H1 (cell line): ENCODE measurements around the gene SRRM5. TPM values are rescaled to one million over a fixed set of nuclear protein-coding genes. Genes with fewer than 3 reads are reported as not detected.

Experiments used
- CTCF ChIA-PET: fragments of 300-600 bp; sonication (Branson Sonifier 250); formaldehyde crosslinking; loops from one replicate; lab custom pipeline; 2021; ENCODE audit not compliant: partially characterized antibody; lab: Charles Lee
- POLR2A ChIA-PET: fragments of 300-600 bp; sonication (Branson Sonifier 250); formaldehyde crosslinking; loops from one replicate; lab custom pipeline; 2021; ENCODE audit warnings: inconsistent platforms; ENCODE audit not compliant: partially characterized antibody; lab: Charles Lee
- DNase-seq, 2 experiments: peaks; one replicate each; pipeline versions ENCODE4 v3.0.0 to v3.0.0-alpha.2; 2010 to 2022; ENCODE audit warnings: low spot score in 2 of 2, low read depth in 1 of 2, mixed read lengths in 1 of 2
- FAIRE-seq: peaks from 2 replicates; lab custom pipeline; 2011; peaks lifted over from hg19 to GRCh38; lab: Jason Lieb, UNC
- H2AFZ ChIP-seq: 2 replicates; pipeline ENCODE4 v1.8.1; 2012; ENCODE audit warnings: low read length, inconsistent platforms
- H2AK5ac ChIP-seq: 2 replicates; pipeline ENCODE4 v1.6.1; 2013; ENCODE audit warnings: low read depth, low read length
- H2BK120ac ChIP-seq: replicated peaks from 2 replicates; pipeline ENCODE3; 2013; ENCODE audit warnings: low read depth, low read length, inconsistent platforms
- H2BK12ac ChIP-seq: 2 replicates; pipeline ENCODE4 v1.6.1; 2013; ENCODE audit warnings: low read depth, low read length
- H2BK15ac ChIP-seq: 2 replicates; pipeline ENCODE4 v1.6.1; 2013; ENCODE audit warnings: low read length
- H2BK20ac ChIP-seq: 2 replicates; pipeline ENCODE4 v1.6.1; 2013; ENCODE audit warnings: low read length
- H2BK5ac ChIP-seq: 2 replicates; pipeline ENCODE4 v1.6.1; 2013; ENCODE audit warnings: low read depth, low read length
- H3K14ac ChIP-seq: 2 replicates; pipeline ENCODE4 v1.6.1; 2013; ENCODE audit warnings: inconsistent platforms; ENCODE audit not compliant: insufficient read length
- H3K18ac ChIP-seq: 2 replicates; pipeline ENCODE4 v1.6.1; 2013; ENCODE audit warnings: low read length; ENCODE audit errors: extremely low read depth
- H3K23ac ChIP-seq: 2 replicates; pipeline ENCODE4 v1.6.1; 2013; ENCODE audit warnings: inconsistent platforms; ENCODE audit not compliant: insufficient read length
- H3K23me2 ChIP-seq: 2 replicates; pipeline ENCODE4 v1.6.1; 2013; ENCODE audit warnings: low read depth, low read length
- H3K27ac ChIP-seq: 2 replicates; pipeline ENCODE4 v1.6.1; 2011; ENCODE audit warnings: low read depth, low read length, inconsistent platforms
- H3K27me3 ChIP-seq, 4 experiments: replicated peaks in 1 of 4; 1 replicate in 1 of 4; 2 replicates in 3 of 4; pipeline versions ENCODE4 v1.6.1 to v1.8.1; 2011 to 2013; ENCODE audit warnings: low read length in 3 of 4, mild to moderate bottlenecking in 3 of 4, inconsistent platforms in 2 of 4, mixed read lengths in 2 of 4, moderate library complexity in 1 of 4; ENCODE audit not compliant: control insufficient read depth in 3 of 4, insufficient read depth in 3 of 4; ENCODE audit errors: extremely low read depth in 1 of 4
- H3K36me3 ChIP-seq, 4 experiments: 2 replicates each; pipeline versions ENCODE4 v1.6.1 to v1.8.1; 2011 to 2013; ENCODE audit warnings: mild to moderate bottlenecking in 4 of 4, low read length in 3 of 4, moderate library complexity in 2 of 4, control low read depth in 1 of 4, inconsistent platforms in 1 of 4; ENCODE audit not compliant: insufficient read depth in 4 of 4, control insufficient read depth in 2 of 4
- H3K4ac ChIP-seq: replicated peaks from 2 replicates; pipeline ENCODE3; 2013; ENCODE audit warnings: low read length, low read depth, mixed read lengths, inconsistent platforms; ENCODE audit not compliant: insufficient read length
- H3K4me1 ChIP-seq, 4 experiments: replicated peaks in 1 of 4; 1 replicate in 1 of 4; 2 replicates in 3 of 4; pipeline versions ENCODE4 v1.6.1 to v1.8.1; 2011 to 2013; ENCODE audit warnings: low read length in 3 of 4, inconsistent platforms in 2 of 4, mixed read lengths in 1 of 4; ENCODE audit not compliant: insufficient read depth in 4 of 4, control insufficient read depth in 3 of 4
- H3K4me2 ChIP-seq, 2 experiments: 2 replicates each; pipeline versions ENCODE4 v1.6.1 to v1.8.1; 2011 to 2013; ENCODE audit warnings: low read depth in 2 of 2, low read length in 2 of 2, control low read depth in 1 of 2, inconsistent platforms in 1 of 2, mild to moderate bottlenecking in 1 of 2; ENCODE audit not compliant: insufficient read depth in 1 of 2
- H3K4me3 ChIP-seq, 4 experiments: fragments of 200-600, 300-600 bp in 1 of 4; sonication (generic), shearing (Covaris generic), sonication (Bioruptor Twin) in 1 of 4; 2 replicates each; pipeline versions ENCODE4 v1.5.1 to v1.8.1; 2011 to 2016; ENCODE audit warnings: low read length in 4 of 4, low read depth in 3 of 4, control low read depth in 2 of 4, inconsistent platforms in 2 of 4, mild to moderate bottlenecking in 2 of 4, mixed read lengths in 1 of 4, moderate library complexity in 1 of 4; ENCODE audit not compliant: insufficient read depth in 2 of 4; ENCODE audit errors: extremely low read depth in 1 of 4
- H3K56ac ChIP-seq: replicated peaks from 2 replicates; pipeline ENCODE3; 2013; ENCODE audit warnings: low read depth, mild to moderate bottlenecking, mixed read lengths, low read length, inconsistent platforms; ENCODE audit not compliant: insufficient read length
- H3K79me1 ChIP-seq: 2 replicates; pipeline ENCODE4 v1.6.1; 2013; ENCODE audit warnings: low read depth, low read length, control low read depth
- H3K79me2 ChIP-seq, 2 experiments: 2 replicates each; pipeline versions ENCODE4 v1.6.1 to v1.8.1; 2012 to 2013; ENCODE audit warnings: low read length in 2 of 2, mild to moderate bottlenecking in 2 of 2, inconsistent platforms in 1 of 2; ENCODE audit not compliant: insufficient read depth in 2 of 2, control insufficient read depth in 1 of 2
- H3K9ac ChIP-seq, 4 experiments: replicated peaks in 1 of 4; 1 replicate in 1 of 4; 2 replicates in 3 of 4; pipeline versions ENCODE4 v1.6.1 to v1.8.1; 2011 to 2013; ENCODE audit warnings: low read depth in 3 of 4, low read length in 3 of 4, control low read depth in 2 of 4, mild to moderate bottlenecking in 2 of 4, moderate library complexity in 2 of 4, inconsistent platforms in 1 of 4; ENCODE audit errors: extremely low read depth in 1 of 4
- H3K9me3 ChIP-seq, 2 experiments: 2 replicates each; pipeline versions ENCODE4 v1.6.1 to v1.8.1; 2012 to 2013; ENCODE audit warnings: mild to moderate bottlenecking in 2 of 2, moderate library complexity in 2 of 2, control low read depth in 1 of 2, inconsistent platforms in 1 of 2, low read depth in 1 of 2, low read length in 1 of 2, mixed read lengths in 1 of 2; ENCODE audit not compliant: insufficient read depth in 2 of 2
- H4K20me1 ChIP-seq, 2 experiments: replicated peaks in 1 of 2; 2 replicates each; pipeline versions ENCODE3 to v1.8.1; 2011 to 2013; ENCODE audit warnings: inconsistent platforms in 2 of 2, low read length in 2 of 2, mild to moderate bottlenecking in 1 of 2; ENCODE audit not compliant: insufficient read depth in 2 of 2, control insufficient read depth in 1 of 2
- H4K5ac ChIP-seq: 2 replicates; pipeline ENCODE4 v1.6.1; 2013; ENCODE audit warnings: low read length, low read depth, mixed read lengths, inconsistent platforms; ENCODE audit not compliant: insufficient read length
- H4K8ac ChIP-seq: 2 replicates; pipeline ENCODE4 v1.8.0; 2013; ENCODE audit warnings: mild to moderate bottlenecking, moderate library complexity, low read length, inconsistent platforms; ENCODE audit not compliant: insufficient read depth; ENCODE audit errors: extremely low read depth
- H4K91ac ChIP-seq: replicated peaks from 2 replicates; pipeline ENCODE3; 2013; ENCODE audit warnings: low read length, mixed read lengths, inconsistent platforms; ENCODE audit not compliant: insufficient read length
- BCL11A ChIP-seq, 2 experiments: IDR thresholded peaks; one replicate each; pipeline ENCODE4 v1.6.1; 2011; ENCODE audit warnings: low read depth in 2 of 2, low read length in 2 of 2, mild to moderate bottlenecking in 2 of 2
- CBX8 ChIP-seq: fragments of 300-800, 300-1000 bp; sonication (generic); IDR thresholded peaks from 2 replicates; pipeline ENCODE4 v1.7.1; 2016; ENCODE audit warnings: low read depth, low read length, borderline replicate concordance
- CEBPB ChIP-seq: IDR thresholded peaks from 2 replicates; pipeline ENCODE4 v1.6.1; 2012; ENCODE audit warnings: low read depth, low read length
- CHD2 ChIP-seq: IDR thresholded peaks from 2 replicates; pipeline ENCODE4 v1.6.1; 2012; ENCODE audit warnings: low read length, improper control_type of control experiment
- EP300 ChIP-seq, 2 experiments: IDR thresholded peaks; 1 replicate in 1 of 2; 2 replicates in 1 of 2; pipeline ENCODE4 v1.6.1; 2011 to 2012; ENCODE audit warnings: low read depth in 2 of 2, low read length in 2 of 2, mild to moderate bottlenecking in 2 of 2, borderline replicate concordance in 1 of 2, inconsistent platforms in 1 of 2, moderate library complexity in 1 of 2
- MAX ChIP-seq: IDR thresholded peaks from 2 replicates; pipeline ENCODE4 v1.6.1; 2012; ENCODE audit warnings: inconsistent platforms
- RBBP5 ChIP-seq: IDR thresholded peaks from 2 replicates; pipeline ENCODE4 v1.7.1; 2012; ENCODE audit warnings: low read depth, mild to moderate bottlenecking, inconsistent platforms, low read length, moderate library complexity, borderline replicate concordance
- RXRA ChIP-seq: IDR thresholded peaks from 2 replicates; pipeline ENCODE4 v1.6.1; 2011; ENCODE audit warnings: low read depth, mild to moderate bottlenecking, low read length, moderate library complexity; ENCODE audit not compliant: insufficient read depth
- SP4 ChIP-seq: IDR thresholded peaks from 2 replicates; pipeline ENCODE4 v1.6.1; 2012; ENCODE audit warnings: low read length, inconsistent platforms
- SRF ChIP-seq: IDR thresholded peaks from 2 replicates; pipeline ENCODE4 v1.6.1; 2011; ENCODE audit warnings: mild to moderate bottlenecking, low read depth, low read length, moderate library complexity
- SUZ12 ChIP-seq: fragments of 200-600 bp; sonication (generic); IDR thresholded peaks from 2 replicates; pipeline ENCODE4 v1.6.1; 2012; ENCODE audit warnings: mild to moderate bottlenecking, inconsistent platforms, low read length, moderate library complexity, mixed read lengths
- TBP ChIP-seq: IDR thresholded peaks from 2 replicates; pipeline ENCODE4 v1.6.1; 2011; ENCODE audit warnings: low read depth, low read length, improper control_type of control experiment
- whole genome bisulfite sequencing, 2 experiments: shearing (Covaris generic) in 1 of 2; methylation state at CpG; one replicate each; pipeline versions ENCODE4 v1.1.6 to v1.1.7; 2013 to 2015; ENCODE audit warnings: low lambda C conversion rate in 2 of 2, mixed read lengths in 2 of 2, inconsistent platforms in 1 of 2, low coverage in 1 of 2, missing lambda C conversion rate in 1 of 2; ENCODE audit not compliant: insufficient replicate concordance in 2 of 2, insufficient coverage in 1 of 2, insufficient read length in 1 of 2; ENCODE audit errors: extremely low coverage in 1 of 2, missing lambda C conversion rate in 1 of 2; 5-methylcytosine and 5-hydroxymethylcytosine counted together
- polyA plus RNA-seq, 7 experiments: library from polyadenylated mRNA; depleted of rRNA in 3 of 7; stranded (reverse) in 5 of 7; unstranded in 2 of 7; fragments of >200 nt in 5 of 7; fragments of 200-250 nt in 2 of 7; gene quantifications; 1 replicate in 5 of 7; 2 replicates in 1 of 7; 4 replicates in 1 of 7; pipeline versions ENCODE4 v1.2.1 to v1.2.3, GENCODE V29; 2011 to 2013; ENCODE audit warnings: missing spikeins in 2 of 7, mixed read lengths in 2 of 7
- total RNA-seq: library from RNA; stranded (reverse); fragmentation: NEBNext Ultra II Directional; extraction: Animal tissue kit (Norgen Biotek cat#: 25700); gene quantifications from 2 replicates; pipeline ENCODE4 v1.2.1, GENCODE V29; 2021

The SRRM5 gene
- total and polyA plus RNA-seq, 2 of the 8 experiments (the other 6 are each of a cell fraction or from before 2014, with no cell fraction given), result 0.06 to 0.11 TPM

- Histone ChIP-seq H4K8ac (no peak overlapping the region), H4K91ac (no peak overlapping the region), H3K27me3 (no peaks in the 10 kb centered on the region), H3K23ac (no peak overlapping the region), H3K36me3 (no peaks in the 10 kb centered on the region; a peak in 2 of 8 replicates), H3K79me1 (no peaks in the 10 kb centered on the region), H3K23me2 (no peaks in the 10 kb centered on the region; the same call in 1 of the 2 replicates), H2BK20ac (no peak overlapping the region), H3K4me2 (no peak overlapping the region), H2BK12ac (no peak overlapping the region), H2BK120ac (no peak overlapping the region), H3K4me1 (peaks cover 0 to 6% (median 3%) of the 10 kb centered on the region in 4 experiments; a peak in 2 of 7 replicates), H2BK5ac (no peak overlapping the region), H3K79me2 (no peaks in the 10 kb centered on the region), H3K4me3 (no peak overlapping the region), H4K5ac (no peak overlapping the region), H2AK5ac (no peak overlapping the region), H3K9ac (no peak overlapping the region), H2AFZ (no peak overlapping the region), H3K4ac (no peak overlapping the region), H3K9me3 (no peaks in the 10 kb centered on the region), H3K56ac (no peak overlapping the region), H2BK15ac (no peak overlapping the region), H3K18ac (no peak overlapping the region), H3K14ac (no peak overlapping the region), H4K20me1 (peaks cover 4 to 5% of the 10 kb centered on the region in 2 experiments), H3K27ac (no peak overlapping the region)
- WGBS, 2 experiments, result 93% methylated on average over 17 of the region's 17 CpGs; no CpG with 5 or more reads in 1 of the 2 experiments
- ChIA-PET POLR2A (interaction anchor here (1.0 to 1.4 kb wide), 3 partner anchors 8 to 32 kb away, joined by 3 to 9 read pairs (median 3); no protein-coding TSS in a partner anchor), CTCF (interaction anchor here (0.5 to 3.8 kb wide), 25 partner anchors 8 to 149 kb away, joined by 3 to 30 read pairs (median 4); partner anchors contain the start of genes IRGQ, SRRM5 and ZNF576)
- FAIRE-seq, result no peak
- no peak for DNase-seq
- TF ChIP-seq BCL11A (IDR thresholded peaks at IDR 0.05; ENCODE audit: low read depth in 2 of 2, low read length in 2 of 2), result no peak
- no peak for TF ChIP-seq EP300 (IDR thresholded peaks at IDR 0.05; ENCODE audit: borderline replicate concordance in 1 of 2, low read depth in 2 of 2, low read length in 2 of 2)
- no peak for TF ChIP-seq RBBP5
- TF ChIP-seq SUZ12, result no peak
- no peak for TF ChIP-seq CHD2
- TF ChIP-seq MAX, result no peak
- no peak for TF ChIP-seq CEBPB
- TF ChIP-seq CBX8, result no peak
- no peak for TF ChIP-seq SRF
- TF ChIP-seq RXRA, result no peak
- no peak for TF ChIP-seq SP4
- TF ChIP-seq TBP, result no peak
These were observed 14.9 kb downstream of the SRRM5 start for GRCh38 chr19:43626838-43627237.
